ENCODE results near the gene KIAA2012. TPM values are rescaled to one million over a fixed set of nuclear protein-coding genes. Genes with fewer than 3 reads are reported as not detected.

KIAA2012 gene
- total RNA-seq, 1 donor from 2014 or later = not detected

DNA sequence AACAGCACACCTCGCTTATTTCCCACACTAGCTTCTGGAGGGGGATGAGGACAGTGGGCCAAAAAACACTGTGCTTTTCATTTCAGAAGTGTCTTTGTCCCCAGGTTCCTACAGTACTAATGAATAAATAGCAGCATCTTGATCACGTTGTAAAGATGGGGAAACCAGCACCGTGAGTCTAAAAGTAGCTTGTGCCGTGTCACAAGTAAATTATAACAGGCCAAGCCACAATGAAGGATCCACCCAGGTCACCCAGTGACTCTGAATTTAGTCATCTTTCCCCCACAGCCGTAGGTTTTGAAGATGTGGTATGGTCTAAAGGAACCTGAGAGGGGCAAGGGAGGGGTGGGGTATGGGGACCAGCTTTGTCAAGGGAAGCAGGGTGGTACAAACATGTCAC, 30.6 kb upstream of the KIAA2012 start:
- DNase-seq (ENCODE audit: low spot score) = no peak

DNA sequence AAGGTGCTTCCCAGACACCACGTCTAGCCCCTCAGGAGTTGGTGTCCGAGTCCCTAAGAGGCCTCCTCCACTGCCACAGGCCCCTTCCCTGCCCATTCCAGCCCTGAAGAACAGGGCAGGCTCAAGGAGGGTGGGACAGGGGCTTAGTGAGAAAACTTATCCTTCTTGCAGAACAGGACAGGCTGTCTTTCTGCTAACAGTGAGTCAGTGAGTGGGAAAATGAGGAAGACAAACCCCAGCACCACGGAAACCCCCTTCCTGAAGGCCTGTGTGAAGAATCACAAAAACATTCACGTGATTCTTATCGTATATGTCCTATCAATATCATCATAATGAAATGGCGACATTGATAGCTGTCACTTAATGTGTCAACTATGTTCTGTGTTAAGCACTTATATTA, 29.6 kb upstream of the KIAA2012 start:
- DNase-seq (ENCODE audit: low spot score) = no peak

DNA sequence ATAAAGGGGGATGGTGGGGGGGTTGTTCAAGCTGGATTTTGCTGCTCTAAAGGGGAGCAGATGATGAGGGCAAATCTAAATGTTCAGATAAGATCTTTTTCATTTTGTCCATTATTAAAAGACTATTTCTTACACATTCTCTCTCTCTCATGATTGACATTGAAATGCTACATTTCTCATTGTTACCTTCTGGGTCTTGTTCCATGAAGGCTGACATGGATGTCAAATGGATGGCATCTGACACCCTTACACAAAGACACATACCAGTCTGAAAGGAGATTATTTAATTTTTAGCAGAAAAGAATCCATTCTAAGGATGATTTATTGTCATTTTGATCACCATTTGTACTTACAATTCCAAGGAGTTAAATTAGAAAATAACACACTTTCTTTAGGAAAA, 28.3 kb upstream of the KIAA2012 start:
- DNase-seq (ENCODE audit: low spot score) = no peak

DNA sequence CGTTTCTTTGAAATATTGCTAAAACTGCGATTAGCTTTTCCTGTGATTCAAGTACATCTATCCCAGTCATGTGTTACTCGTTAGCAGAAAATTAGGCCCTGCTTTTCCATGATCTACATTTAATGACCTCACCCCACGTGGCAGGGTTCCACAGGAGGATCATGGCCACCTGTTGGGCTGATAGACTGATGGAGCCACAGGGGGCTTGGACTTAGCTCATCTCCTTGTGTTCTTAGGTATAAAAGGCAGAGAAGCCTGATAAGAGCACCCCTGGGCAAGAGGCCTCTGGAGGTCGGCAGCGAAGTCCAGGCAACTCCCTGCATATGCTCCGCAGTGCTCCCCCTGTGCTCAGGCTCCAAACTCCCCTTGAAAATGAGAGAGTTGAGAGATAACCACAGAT, 26.5 kb upstream of the KIAA2012 start:
- DNase-seq (ENCODE audit: low spot score) = no peak

DNA sequence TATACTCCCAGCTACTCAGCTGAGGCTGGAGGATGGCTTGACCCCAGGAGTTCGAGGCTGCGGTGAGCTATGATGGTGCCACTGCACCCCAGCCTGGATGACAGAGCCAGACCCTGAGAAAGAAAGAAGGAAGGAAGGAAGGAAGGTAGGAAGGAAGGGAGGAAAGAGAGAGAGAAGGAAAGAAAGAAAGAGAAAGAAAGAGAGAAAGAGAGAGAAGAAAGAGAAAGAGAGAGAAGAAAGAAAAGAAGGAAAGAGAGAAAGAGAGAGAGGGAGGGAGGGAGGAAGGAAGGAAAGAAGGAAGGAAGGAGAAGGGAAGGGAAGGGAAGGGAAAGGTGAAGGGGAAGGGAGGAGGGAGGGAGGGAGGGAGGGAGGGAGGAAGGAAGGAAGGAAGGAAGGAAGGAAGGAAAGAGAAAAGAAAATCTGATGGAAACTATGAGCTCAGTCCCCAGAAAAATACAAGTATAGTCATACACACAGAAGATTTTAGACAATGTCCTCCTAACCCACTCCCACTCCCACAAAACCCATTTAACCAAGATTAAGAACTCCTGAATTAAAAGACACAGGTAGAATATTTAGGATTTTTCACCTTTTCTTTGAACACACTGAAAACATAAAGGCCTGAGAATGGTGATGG, 23.8 kb upstream of the KIAA2012 start:
- DNase-seq (ENCODE audit: low spot score) = no peak

DNA sequence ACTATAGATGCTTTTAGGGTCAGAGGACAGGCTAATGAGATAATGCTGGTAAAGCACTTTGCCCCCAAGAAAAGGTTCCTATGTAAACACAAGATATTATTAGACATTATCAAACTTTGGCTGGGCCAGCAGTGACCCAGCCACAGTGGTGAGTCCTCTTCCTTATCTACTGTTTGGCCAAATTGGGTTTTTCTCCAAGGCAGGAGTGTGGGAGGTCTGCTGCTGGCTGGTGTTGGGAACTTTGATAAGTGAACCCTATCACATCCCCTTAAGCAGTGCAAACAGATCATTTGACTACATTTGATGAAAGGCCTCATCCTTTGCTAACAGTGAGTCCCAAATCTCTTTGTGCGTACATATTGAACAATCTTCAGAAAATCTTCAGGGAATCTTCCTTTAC, 23.2 kb upstream of the KIAA2012 start:
- no peak for DNase-seq (ENCODE audit: low spot score)

DNA sequence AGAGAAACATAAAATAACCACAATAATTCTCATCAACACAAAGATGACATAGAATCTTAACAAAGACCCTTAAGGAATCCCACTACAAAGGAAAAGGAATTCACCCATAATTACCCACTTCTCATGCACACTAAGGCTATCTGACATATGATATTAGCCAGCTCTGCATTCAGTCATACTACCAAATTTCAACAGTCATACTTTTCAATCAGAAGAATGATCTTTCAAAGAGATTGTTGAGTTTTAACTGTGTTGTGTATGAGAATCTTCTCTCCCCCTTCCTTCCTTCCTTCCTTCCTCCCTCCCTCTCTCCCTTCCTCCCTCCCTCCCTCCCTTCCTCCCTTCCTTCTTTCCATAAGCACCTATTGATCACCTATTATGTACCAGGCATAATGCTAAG, 22.4 kb upstream of the KIAA2012 start:
- no peak for DNase-seq (ENCODE audit: low spot score)

DNA sequence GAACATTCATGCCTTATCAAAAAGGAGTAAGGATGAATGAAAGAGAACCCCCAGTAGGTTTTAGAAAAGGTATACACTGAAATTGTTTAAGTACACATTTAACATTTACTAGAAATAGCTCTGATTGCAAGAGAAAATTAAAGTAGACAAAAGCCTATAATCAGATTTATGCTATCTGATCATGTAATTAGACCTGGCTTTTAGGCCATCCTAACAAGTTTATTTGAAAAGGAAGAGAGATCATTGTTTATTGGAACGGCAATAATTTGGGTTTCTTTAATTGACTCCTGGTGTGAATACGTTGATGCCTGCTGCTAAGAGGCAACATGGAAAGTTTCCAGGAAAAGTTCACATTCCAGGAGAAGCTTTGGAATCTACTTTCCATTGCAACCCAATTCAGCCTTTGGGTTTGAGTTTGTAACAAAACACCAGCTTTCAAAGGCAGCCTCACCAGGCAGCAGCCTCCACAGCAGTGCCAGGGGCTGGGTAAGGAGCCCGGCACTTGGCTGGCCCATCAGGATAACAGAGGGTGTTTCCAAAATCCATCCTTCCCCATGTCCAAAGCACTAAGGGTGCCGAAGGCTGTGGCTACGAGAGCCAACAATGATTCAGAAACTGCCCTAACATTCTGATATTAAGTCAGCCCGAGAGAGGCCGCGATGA, 21.4 kb upstream of the KIAA2012 start:
- DNase-seq (ENCODE audit: low spot score) = no peak

DNA sequence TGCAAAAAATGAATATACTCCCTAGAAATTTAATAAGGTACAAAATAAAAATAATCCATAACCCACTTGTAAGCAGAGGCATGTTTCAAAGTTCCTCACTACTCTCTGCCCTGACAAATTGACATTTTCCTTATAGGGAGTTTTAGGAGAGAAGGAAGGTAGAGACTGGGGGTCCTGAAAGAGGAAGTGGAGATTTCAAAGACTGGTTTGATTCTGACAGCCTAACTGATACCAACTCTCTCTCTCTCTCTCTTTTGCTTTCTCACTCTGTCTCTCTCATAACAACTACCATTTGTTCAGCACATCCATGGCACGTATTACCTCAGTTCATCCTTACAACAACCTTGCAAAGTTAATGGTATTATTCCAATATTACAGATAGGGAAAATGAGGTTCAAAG, 20.8 kb upstream of the KIAA2012 start:
- no peak for DNase-seq (ENCODE audit: low spot score)

DNA sequence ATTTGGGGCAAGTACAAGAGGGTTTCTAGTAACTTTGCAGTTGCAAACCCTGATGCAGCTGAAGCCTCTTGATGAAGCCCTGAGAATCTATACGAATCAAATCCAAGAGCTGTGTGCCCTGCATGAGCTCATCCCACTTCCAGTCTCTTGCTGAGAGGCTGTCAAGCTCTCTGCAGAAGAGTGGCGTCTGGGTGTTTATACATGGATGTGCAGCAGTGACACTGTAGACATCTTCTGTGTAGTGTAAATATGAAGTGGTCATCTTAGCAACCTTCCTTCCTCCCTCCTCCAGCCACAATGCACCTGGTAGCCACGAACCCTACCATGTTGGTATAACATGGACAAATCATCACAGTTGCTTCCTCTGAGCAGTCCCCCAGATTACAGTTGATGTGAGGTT, 18.4 kb upstream of the KIAA2012 start:
- DNase-seq (ENCODE audit: low spot score) = no peak

DNA sequence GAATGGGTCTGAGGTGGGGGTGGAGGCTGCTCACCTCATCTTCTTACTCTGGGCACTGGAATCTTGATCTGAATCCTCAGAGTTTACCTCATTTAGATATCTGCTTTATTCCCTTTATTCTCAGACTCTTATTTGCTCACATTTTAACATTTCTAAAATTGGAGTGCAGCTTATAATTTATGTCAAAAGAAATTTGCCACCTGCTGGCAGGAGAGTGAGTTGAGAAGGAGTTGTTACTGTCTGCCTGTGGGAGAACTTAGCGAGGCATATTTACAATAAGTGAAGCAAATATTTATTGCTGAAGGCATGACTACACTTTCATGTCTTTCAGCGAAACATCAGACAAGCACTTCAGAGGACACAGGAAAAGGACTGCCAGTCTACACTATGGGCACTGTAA, 16.4 kb upstream of the KIAA2012 start:
- DNase-seq (ENCODE audit: low spot score) = no peak

DNA sequence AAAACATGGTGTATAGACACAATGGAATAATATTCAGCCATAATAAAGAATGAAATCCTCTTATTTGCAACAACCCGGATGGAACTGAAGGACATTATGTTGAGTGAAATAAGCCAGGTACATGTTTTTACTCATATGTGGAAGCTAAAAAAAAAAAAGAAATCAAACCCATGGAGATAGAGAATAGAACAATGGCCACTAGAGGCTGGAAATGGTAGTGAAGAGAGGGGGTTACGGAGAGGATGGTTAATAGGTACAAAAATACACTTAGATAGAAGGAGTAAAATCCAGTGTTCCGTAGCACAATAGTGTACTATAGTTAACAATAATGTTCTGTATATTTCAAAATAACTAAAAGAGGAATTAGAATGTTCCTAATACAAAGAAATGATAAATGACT, 12.8 kb upstream of the KIAA2012 start:
- DNase-seq (ENCODE audit: low spot score) = no peak

DNA sequence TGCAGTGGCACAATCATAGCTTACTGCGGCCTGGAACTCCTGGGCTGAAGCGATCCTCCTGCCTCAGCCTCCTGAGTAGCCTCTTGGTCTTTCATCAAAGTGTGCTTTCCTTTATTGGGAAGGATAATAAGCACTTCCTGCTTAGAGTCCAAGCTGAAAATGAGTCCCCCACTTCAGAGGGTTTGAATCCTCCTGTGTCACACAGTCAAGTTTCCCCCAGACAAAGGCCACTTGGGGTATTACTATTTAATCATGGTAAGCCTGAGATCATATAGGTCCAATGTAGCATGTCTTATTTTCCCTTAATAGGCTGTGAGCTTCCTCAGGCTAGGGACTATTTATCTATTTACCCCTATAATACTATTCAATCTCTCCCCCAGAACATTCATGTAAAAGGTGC, 11.4 kb upstream of the KIAA2012 start:
- DNase-seq (ENCODE audit: low spot score) = no peak

DNA sequence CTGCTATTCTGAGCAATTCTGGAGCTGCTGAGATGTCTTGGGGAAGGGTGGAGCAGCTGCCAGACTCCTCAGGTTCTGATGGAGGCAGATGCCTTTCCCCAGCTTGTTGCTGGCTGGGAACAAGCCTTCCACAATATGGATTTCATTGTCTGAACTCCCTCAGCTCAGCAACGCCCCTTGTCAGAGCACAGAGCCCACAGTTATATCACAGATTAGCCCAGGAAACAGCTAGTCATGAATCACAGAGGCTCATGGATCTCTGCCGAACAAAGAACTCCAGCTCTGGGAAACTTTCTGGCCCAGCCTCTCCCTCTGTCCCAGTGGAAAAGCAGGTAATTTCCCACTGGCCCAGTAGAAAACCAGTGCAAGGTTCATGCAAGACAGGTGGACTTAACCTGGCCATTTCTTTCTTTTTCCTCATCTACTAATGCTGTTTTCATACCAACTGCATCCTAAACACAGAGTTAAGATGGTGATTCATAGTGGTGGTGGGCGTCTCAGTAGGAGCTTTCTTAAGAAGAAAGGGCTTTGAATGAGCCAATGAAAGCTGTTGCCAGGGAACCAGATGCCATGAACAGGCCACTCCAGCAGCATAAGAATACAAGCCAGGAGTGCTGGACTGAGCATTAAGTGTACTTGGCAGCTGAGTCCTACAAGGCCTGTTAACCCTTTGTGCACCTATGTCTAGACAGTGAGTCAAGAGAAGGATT, 8.7 kb upstream of the KIAA2012 start:
- DNase-seq (ENCODE audit: low spot score) = no peak

DNA sequence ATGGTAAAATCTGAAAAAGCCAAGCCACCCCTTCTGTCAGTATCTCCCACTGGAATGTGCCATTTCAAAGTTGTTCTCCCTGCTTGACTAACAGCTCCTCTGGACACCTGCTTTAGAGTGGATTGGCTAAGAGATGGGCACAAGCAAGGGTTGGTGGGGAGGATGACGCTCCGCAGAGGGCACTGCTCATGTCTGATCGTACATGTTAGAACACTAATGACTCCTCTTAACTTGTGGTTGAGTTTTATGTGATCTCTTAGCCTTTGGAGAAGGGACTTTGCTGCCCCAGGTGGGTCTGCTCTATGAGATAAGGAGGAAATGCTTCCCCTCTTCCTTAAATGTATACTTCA, 8.2 kb upstream of the KIAA2012 start:
- DNase-seq (ENCODE audit: low spot score) = no peak

DNA sequence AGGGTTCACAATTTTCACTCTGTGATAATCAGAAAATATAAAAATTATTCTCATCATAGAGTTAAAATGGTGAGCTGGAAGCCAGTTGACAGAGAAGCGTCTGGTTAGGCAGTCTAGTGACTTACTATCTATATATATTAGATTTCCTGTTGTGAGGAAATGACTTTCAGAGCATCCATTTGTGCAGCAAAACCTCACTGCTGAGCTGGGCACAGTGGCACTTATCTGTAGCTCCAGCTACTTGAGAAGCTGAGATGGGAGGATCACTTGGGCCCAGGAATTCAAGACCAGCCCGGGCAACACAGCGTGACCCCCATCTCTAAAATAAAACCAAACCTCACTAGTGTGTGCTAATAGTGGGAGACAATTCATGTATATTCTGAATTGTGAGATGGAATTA, 7.2 kb upstream of the KIAA2012 start:
- no peak for DNase-seq (ENCODE audit: low spot score)

DNA sequence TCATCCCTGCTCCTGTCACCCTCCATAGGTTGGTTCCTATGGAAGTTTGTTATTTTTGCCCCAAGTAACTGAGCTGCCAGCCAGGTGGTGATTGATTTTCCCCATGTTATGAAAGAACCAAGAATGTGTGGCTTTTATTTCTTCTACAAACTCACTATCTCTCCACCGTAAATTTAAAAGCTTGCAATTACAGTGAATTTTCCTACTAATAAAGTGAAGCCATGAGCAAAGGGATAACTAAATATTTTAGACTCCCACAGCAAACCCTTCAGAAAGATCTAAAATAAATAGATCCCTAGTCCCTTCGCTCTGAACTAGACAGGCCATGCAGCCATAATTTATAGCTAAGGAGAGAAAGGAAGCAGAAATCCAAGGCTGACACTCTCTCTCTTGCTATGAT, 6.2 kb upstream of the KIAA2012 start:
- DNase-seq (ENCODE audit: low spot score) = no peak

DNA sequence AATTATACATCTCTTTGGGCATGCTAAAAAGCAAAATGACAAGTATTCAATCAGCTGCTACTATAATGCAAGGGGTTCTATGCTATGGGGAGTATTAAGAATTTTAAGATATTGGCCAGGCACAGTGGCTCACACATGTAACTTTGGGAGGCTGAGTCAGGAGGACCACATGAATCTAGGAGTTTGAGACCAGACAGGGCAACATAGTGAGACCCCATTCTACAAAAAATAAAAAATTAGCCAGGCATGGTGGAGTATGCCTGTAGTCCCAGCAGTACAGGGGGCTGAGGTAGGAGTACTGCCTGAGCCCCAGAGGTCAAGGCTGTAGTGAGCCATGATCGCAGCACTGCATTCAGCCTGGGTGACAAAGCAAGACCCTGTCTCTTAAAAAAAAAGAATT, 5.5 kb upstream of the KIAA2012 start:
- DNase-seq (ENCODE audit: low spot score) = no peak

DNA sequence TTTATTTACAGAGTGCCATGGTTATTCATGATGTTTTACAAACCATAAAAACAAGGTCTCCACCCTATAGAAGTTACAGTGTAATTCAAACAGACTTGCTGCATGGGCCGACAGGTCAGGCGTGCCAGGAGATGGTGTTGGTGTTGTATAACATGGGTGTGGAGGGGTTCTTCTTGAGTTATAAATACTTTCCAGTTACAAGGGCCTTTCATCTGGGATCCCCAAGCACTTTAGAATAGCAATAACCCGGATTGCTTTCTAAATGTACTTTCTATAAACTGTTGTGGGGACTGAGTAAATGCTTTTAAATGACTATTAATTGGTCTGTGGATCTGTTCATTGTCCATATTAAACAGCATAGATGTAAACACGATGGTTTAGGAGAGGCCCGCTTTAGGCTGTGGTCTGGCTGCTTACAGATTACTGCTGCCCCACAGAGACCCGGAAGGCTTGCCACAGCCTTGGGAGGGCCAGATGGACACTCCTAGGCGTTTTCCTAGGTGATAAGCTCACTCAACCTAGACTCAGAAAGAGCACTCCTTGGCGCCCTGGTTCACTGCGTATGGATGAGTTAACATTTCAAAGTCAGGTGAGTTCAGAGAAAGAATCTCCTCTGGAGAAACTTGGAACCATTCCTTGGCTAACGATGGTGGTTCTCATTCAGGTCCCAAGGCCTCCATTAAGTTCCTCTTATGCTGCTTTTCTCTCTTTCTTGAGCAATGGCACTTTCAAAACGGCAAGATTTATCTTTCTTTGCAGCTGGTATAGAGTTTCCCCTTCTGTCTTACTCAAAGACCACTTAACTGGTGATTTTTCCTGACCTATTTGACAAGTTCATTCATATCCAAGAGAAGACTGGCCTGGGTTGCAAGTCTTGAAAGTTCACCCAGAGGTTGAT, 3.6 kb upstream of the KIAA2012 start:
- no peak for DNase-seq (ENCODE audit: low spot score)

DNA sequence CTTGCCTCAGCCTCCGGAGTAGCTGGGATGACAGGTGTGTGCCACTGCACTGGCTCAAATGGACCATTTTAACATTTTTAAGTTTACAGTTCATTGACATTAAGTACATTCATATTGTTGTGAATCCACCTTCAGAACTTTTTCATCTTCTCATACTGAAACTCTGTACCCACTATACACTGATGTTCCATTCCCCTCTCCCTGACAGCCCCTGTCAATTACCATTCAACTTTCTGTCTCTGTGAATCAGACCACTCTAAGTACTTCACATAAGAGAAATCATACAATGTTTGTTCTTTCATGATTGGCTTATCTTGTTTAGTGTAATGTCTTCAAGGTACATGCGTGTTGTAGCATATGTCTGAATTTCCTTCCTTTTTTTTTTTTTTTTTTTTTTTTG, 1.9 kb upstream of the KIAA2012 start:
- DNase-seq (ENCODE audit: low spot score) = no peak

DNA sequence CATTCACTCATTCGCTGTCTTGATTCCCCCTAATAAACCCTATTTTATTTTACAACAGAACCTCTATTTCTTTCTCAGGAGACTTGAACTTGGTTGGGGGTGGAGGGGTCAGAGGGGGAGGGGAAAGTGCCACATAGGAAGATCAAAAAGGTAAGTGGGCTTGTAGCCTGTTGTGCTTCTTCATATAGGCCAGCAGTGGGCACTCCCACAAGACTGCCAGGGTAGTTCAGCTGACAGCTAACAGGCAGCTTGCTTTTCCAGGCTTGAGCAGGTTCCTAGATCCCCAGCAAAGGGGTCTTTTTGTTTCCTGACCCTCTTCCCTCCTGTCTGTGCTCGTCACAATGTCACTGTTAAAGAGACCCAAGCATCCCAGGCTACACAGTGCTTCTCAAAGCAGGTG, 829 bp upstream of the KIAA2012 start:
- DNase-seq (ENCODE audit: low spot score) = no peak

DNA sequence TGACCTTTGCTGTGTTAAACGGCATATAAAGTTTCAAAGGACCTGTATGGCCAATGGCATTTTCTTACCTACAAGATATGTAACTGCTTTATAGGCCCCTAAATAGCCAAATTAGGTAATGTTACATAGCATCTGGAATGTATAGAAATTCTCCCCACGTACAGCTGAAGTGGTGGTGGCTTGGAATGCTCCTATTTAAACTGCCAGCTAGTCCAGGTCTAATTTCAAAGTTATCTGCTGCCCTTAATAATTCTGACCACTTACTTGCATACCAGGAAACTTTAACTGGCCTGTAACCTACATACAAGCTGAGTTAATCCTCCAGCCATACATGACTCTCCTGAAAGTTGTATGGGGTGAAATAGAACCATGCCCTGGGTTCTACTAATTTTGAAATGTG, 1.3 kb downstream of the KIAA2012 start:
- no peak for DNase-seq (ENCODE audit: low spot score)
